ENCODE results near the gene PTRH2.

The PTRH2 gene

DNA sequence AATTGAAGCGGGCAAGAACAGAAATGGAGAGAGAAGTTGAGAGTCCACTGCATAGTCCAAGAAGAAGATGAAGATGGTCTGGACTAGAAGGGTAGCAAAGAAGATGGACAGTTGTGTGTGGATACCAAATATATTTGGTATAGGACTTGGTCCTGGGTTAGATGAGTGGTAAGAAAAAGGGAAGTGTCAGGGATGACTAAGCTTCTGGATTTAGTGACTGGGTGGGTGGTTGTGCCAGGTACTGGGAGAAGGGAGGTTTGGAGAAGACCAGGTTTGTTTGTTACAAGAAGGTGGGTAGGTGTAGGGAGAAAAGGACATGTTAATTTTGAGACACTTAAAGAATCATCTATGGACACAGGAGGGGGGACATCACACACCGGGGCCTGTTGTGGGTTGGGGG is 5.6 kb upstream of the PTRH2 start:
- Histone ChIP-seq H3K27me3 (ENCODE audit: insufficient read depth, low read depth) (no peaks in the 10 kb centered on the region), H3K4me3 (IDR thresholded peaks at IDR 0.05; ENCODE audit: insufficient read depth, low read depth, low read length) (no peak overlapping the region), H3K4me1 (ENCODE audit: low read depth, poor library complexity, severe bottlenecking) (peaks cover 14% of the 10 kb centered on the region), H3K27ac (no peak overlapping the region), H3K79me2 (ENCODE audit: insufficient read depth, low read depth) (peaks cover 91% of the 10 kb centered on the region; the same call in 1 of the 2 replicates), H3K9ac (no peak overlapping the region), H3K4me2 (no peak overlapping the region), H3K36me3 (ENCODE audit: insufficient read depth) (no peaks in the 10 kb centered on the region), H2AFZ (ENCODE audit: low read depth) (no peak overlapping the region), H4K20me1 (ENCODE audit: insufficient read depth) (no peaks in the 10 kb centered on the region)
- TF ChIP-seq, protein P1, sequence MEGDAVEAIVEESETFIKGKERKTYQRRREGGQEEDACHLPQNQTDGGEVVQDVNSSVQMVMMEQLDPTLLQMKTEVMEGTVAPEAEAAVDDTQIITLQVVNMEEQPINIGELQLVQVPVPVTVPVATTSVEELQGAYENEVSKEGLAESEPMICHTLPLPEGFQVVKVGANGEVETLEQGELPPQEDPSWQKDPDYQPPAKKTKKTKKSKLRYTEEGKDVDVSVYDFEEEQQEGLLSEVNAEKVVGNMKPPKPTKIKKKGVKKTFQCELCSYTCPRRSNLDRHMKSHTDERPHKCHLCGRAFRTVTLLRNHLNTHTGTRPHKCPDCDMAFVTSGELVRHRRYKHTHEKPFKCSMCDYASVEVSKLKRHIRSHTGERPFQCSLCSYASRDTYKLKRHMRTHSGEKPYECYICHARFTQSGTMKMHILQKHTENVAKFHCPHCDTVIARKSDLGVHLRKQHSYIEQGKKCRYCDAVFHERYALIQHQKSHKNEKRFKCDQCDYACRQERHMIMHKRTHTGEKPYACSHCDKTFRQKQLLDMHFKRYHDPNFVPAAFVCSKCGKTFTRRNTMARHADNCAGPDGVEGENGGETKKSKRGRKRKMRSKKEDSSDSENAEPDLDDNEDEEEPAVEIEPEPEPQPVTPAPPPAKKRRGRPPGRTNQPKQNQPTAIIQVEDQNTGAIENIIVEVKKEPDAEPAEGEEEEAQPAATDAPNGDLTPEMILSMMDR (conservative IDR thresholded peaks at IDR 0.05; ENCODE audit: low read depth, low read length), result no peak

DNA sequence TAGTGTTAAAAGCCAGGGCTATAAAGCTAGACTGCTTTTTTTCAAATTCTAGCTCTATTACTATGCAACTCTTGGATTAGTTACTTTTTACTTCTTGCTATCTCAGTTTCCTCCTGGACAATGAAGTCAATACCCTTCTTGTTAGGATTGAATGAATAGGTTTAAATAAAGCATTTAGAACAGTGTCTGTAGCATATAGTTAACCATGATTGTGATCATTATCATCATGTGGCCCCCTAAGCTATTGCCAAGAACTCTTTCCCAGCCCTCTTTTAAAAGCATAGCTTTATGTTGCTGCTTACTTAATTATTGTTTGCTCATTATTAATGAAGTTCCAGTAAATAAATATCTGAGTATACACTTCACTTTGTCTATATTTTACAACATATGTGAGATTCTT is 4.7 kb upstream of the PTRH2 start:
- Histone ChIP-seq H3K4me2 (no peak overlapping the region), H3K9ac (no peak overlapping the region), H3K4me3 (IDR thresholded peaks at IDR 0.05; ENCODE audit: insufficient read depth, low read depth, low read length) (no peak overlapping the region), H4K20me1 (ENCODE audit: insufficient read depth) (no peaks in the 10 kb centered on the region), H3K27me3 (ENCODE audit: insufficient read depth, low read depth) (no peaks in the 10 kb centered on the region), H3K79me2 (ENCODE audit: insufficient read depth, low read depth) (peaks cover 91% of the 10 kb centered on the region), H3K4me1 (ENCODE audit: low read depth, poor library complexity, severe bottlenecking) (peaks cover 14% of the 10 kb centered on the region), H3K27ac (no peak overlapping the region), H2AFZ (ENCODE audit: low read depth) (no peak overlapping the region), H3K36me3 (ENCODE audit: insufficient read depth) (no peaks in the 10 kb centered on the region)
- TF ChIP-seq, protein P1 (conservative IDR thresholded peaks at IDR 0.05; ENCODE audit: low read depth, low read length), result no peak

DNA sequence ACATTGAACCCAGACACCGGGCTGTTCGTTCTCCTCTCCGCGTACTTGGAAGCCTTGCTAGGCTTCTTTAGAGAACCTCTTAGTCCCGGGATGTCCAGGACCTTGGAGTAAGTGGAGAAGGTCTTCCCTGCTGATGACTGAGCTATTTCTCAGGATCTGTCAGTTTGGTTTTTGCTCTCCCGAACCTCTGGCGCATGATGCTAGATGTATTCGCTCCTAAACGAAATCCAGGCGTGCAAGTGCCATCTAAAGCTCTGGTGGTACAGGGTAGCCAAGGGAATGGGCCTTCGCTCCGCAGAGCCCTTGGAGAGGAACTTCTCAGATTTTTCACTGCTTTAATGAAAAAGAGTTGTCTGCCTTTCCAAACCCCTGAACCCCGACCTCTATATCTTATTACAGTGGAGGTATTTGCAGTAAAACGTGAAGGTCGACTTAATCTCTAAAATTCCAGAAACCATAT is 771 bp upstream of the PTRH2 start:
- TF ChIP-seq, protein P1 (conservative IDR thresholded peaks at IDR 0.05; ENCODE audit: low read depth, low read length), result no peak
- Histone ChIP-seq H3K4me1 (ENCODE audit: low read depth, poor library complexity, severe bottlenecking) (peaks cover 32% of the 10 kb centered on the region), H3K4me3 (IDR thresholded peaks at IDR 0.05; ENCODE audit: insufficient read depth, low read depth, low read length) (no peak overlapping the region), H2AFZ (ENCODE audit: low read depth) (peak overlapping the region; percentile 77), H3K9ac (peak overlapping the region; percentile 87), H3K36me3 (ENCODE audit: insufficient read depth) (no peaks in the 10 kb centered on the region; the same call in 1 of the 2 replicates), H3K4me2 (peak overlapping the region; percentile 87), H3K79me2 (ENCODE audit: insufficient read depth, low read depth) (peaks cover 99% of the 10 kb centered on the region), H4K20me1 (ENCODE audit: insufficient read depth) (0 out of 2 replicates have a peak, but pooled peaks cover 7% of the 10 kb centered on the region), H3K27me3 (ENCODE audit: insufficient read depth, low read depth) (no peaks in the 10 kb centered on the region), H3K27ac (peak overlapping the region; percentile 82)

DNA sequence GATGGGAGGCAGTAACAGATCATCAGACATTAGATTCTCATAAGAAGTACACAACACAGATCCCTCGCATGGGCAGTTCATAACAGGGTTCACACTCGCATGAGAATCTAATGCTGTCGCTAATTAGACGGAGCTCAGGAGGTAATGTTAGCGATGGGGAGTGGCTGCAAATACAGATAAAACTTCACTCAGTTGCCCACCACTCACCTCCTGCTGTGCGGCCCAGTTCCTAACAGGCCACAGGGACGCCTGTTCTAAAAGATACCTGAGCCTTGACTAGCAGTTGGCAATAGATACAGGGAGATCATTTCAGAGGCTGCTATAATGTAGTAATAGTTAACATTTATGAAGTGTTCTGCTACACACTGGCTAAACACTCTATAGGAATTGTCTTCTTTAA is 4.9 kb downstream of the PTRH2 start:
- Histone ChIP-seq H3K9ac (no peak overlapping the region), H3K4me1 (ENCODE audit: low read depth, poor library complexity, severe bottlenecking) (peaks cover 38% of the 10 kb centered on the region), H4K20me1 (ENCODE audit: insufficient read depth) (peaks cover 34% of the 10 kb centered on the region), H3K27ac (no peak overlapping the region), H3K36me3 (ENCODE audit: insufficient read depth) (peaks cover 16% of the 10 kb centered on the region; the same call in 1 of the 2 replicates), H3K4me3 (IDR thresholded peaks at IDR 0.05; ENCODE audit: insufficient read depth, low read depth, low read length) (no peak overlapping the region), H3K79me2 (ENCODE audit: insufficient read depth, low read depth) (peaks cover 100% of the 10 kb centered on the region), H3K4me2 (no peak overlapping the region), H2AFZ (ENCODE audit: low read depth) (no peak overlapping the region), H3K27me3 (ENCODE audit: insufficient read depth, low read depth) (no peaks in the 10 kb centered on the region)
- TF ChIP-seq, protein P1 (conservative IDR thresholded peaks at IDR 0.05; ENCODE audit: low read depth, low read length), result no peak

Data from KMS-11 (cell line).